HG03039 (cell line): ENCODE measurements around the gene H19.

Experiments used
- ATAC-seq: cut with Tn5 transposase; IDR thresholded peaks from one replicate; pipeline ENCODE4 v1.9.1; 2021; ENCODE audit warnings: mild to moderate bottlenecking, moderate library complexity; ENCODE audit not compliant: unreplicated experiment

The H19 gene

DNA sequence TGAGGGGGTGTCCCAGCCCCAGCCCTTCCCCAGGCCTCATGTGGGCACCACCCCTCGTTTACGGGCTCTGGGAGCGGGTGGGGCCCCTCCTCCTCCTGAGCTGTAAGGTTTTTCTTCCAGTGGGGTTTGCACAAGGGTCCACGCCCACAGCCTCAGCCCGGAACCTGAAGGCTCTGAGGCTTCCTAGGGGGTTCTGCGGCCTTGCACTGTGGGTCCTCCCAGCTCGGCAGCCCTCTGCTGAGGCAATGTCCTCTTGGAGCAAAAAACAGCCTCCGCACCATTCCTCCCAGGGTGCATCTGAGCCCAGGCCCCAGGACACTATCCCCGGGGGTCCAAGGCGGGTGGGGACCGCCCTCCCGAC is 14.1 kb downstream of the H19 start:
- no peak for ATAC-seq

DNA sequence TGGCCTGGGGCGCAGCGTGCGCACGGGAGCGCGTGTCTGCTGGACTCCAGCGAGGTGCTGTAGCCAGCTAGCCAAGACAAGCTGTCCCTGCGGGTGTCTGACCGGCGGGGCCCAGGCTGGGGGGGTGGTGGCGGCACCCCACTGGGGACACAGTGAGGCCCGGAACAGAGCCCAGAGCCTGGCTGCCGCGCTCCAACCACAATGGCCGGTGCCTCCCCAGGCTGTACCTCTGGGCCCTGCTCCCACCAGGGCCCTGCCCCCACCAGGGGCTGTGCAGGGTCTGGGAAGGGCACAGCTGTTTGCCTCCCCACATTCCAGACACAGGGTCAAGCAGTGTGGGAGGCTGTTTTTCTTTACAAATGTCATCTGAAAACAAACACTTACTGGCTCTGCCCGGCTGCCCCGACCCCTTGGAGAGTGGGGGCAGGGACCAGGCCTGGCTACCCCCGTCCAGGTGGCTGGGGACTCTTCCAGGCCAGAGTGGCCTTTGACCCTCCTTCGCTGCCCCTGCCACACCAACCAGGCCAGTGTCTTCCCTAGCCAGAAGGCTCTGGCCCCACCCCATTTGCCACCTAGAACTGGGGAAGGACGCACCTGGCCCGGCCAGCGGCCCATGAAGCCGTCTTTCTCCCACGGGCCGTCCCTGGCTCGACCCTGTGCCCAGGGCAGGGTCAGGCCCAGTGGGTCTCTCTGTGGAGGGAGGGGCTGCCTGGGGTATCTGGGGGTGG is 14.6 kb downstream of the H19 start:
- ATAC-seq: no peak

DNA sequence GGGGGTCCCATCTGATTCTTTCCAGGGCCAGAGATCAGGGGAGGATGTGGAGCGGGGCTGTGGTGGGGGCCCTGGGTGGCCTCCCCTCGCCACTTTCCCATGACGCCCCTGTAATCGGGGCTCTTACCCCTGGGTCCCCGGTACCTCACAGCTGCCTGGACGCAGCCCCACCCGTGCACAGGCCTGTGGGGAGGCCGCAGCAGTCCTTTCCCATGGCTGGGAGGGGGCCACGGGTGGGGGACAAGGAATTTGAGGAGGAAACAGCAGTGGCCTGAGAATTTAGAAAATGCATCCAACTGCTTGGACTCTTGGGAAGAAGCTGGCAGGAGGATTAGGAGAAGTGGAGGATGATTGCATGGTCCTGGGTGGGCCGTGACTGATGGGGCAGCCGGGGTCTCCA is 18.0 kb downstream of the H19 start:
- ATAC-seq: no peak

DNA sequence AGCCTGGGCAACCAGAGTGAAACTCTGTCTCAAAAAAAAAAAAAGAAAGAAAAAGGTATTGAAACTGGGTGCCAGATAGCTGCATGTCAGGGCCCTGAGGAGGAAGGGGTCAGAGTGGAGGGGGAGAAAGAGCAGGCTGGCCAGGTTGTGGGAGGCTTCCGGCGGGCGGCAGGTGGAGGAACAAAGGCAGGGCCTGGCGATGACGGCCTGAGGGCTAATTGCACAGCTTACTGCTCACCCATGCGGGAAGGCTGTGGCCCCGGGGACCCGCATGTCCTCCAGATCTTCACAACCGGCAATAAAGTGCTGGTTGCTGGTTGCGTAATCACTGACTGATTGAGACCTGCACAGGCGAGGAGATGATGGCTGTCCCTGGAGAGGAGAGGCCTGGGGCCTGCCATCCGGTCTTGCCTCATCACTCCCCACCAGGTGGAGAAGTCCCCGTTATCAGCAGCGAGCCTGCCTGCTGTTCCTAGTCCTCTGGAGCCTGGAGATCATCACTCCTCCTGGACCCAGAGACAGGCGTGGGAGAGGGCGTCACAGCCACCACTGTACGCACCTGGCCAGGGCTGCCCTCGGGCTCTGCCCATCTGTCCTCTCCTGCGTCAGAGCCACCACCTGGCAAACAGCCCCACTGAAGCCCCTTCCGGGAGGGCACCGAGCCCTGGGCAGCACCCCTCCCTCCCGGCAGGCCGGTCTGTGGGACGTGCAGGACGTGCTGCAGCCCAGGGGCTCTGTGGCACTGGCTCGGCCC is 18.7 kb downstream of the H19 start:
- ATAC-seq: no peak

DNA sequence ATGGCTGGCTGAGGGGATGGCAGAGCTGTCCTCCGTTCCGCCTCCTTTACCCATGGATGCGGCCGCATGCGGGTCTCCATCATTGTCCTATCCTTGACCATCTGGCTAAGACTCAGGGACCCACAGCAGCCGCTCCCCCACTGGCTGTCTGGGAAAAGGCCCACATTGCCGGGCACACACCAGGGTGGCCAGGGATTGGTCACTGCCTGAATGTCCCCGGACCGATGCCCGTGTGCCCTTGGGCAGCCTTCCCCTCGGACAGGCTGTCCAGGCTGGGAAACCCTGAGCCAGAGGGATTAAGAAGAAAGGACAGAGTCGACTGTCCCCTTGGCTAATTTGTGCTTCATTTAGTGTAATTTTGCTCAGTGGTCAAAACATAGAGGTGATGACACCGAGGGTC is 22.5 kb downstream of the H19 start:
- ATAC-seq: no peak

DNA sequence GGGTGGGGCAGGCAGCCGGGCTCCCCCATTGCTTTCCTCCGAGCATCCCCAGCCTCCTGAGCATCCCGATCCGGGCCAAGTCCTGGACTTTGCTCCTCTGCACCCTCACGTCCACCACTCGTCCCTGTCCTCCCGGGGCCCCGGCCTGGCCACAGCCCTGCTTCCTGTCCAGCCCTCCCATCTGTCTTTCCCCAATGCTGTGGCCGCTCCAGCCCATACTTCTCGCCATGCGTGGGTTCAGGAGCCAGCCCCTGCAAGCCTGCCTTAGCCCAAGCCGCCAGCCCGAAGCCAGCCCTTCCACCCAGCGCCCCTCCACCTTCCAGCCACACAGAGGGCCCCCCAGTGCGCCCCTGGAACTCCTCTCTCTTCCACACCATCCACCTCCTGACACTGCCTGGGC is 26.7 kb downstream of the H19 start:
- no peak for ATAC-seq

DNA sequence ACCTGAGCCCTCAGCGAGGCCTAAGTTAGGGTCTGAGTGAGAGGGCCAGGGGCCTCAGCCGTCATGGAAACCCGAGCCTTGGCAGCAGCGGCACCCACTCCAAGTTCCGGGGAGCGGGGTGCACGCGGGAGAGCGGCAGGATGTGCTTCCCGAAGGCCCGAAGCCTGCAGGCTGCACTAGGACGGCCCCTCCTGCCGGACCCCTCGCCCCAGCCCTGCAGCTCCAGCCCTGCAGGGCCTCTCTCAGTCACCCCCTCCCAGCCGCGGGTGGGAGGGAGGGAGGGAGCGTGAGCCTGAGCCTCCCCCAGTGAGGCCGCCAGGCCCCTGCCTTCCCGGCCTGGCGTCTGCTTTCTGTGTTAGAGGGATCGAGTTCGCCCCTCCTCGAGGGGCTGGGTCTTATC is 27.9 kb downstream of the H19 start:
- ATAC-seq: no peak

DNA sequence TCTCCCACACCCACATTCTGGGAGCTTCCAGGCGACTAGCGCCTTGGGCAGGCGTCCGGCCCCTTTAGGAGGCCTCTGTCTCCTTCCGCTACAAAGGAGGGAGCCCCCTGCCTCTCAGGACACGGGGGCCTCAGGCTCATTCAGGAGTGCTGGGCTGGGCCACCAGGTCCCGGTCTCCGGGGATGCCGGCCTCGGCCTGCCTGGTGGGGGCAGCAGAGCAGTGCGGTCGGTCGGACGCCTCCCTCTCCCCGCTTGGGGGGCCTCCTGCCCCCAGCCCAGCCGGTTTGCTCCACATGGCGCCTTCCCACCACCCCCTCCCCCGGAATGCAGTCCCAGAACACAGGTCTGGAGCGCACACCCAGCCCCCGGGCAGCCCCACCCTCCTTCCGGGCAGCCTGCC is 28.6 kb downstream of the H19 start:
- ATAC-seq: no peak

DNA sequence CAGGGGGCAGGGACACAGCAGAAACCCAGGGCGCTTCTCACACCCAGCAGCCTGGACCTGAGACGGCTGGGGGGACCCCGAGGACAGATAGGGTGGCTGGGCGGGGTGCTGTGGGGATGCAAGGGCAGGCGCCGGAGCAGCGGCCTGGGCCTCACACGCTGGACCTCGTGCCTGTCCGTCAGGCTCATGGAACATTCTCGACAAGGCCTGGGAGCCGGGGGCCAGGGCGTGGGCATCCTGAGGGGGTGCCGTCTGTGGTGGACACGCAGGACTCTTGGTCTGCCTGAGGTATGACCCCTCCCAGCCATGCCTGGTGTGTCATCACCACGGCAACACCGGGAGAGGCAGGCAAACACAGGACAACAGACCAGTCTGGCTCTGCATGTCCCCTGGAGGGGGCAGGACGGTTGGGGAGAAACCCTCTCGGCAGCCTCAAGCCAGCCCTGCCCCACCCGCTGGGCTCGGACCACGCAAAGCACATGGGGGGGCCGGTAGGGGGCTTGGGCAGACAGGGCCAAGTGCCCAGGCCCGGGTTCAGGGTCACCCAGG is 29.1 kb downstream of the H19 start:
- no peak for ATAC-seq

DNA sequence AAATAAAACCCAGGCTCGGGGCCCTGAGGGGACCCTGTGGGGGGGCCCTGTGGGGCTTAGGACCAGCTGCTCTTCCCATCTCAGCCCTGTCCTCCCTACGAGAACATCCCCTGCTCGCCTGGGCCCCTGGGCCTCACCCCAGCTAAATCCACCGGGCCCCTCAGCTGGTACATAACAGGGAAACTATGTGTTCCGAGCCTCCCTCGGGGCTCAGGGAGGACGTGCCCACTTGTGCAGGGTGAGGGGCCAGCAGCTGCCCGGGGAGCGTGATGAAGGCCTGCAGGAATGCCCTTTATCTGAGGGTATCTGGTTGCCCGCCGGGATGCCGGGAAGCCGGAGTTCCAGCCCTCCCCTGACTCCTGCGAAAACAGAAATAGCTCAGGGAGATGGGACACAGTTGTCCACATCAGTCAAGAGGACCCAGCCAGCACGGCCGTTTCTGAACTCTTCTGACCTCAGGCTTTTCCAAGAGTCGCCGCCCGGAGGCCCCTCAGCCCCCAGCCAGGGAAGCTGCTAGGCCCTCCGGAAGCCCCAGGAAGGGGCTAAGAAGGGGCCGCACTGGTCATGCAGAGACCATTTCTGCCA is 29.9 kb downstream of the H19 start:
- no peak for ATAC-seq

DNA sequence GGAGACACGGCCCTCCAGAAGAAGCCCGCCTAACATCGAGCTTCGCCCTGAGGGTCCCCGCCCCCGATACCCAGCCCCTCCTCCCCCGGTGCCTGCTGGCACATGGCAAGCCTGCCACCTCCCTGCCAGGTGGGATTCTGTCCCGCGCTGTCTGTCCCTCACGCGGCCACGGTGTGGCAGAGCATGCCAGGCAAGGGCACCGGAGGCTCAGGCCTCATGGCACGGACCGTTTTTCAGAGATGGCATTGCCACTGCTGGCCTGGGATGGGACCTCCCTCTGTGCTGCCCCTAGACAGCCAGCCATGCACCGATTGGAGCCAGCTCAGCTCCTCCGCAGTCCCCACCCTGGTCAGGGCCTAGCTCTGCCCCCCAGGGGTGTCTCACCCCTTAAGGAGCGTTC is 31.1 kb downstream of the H19 start:
- no peak for ATAC-seq

DNA sequence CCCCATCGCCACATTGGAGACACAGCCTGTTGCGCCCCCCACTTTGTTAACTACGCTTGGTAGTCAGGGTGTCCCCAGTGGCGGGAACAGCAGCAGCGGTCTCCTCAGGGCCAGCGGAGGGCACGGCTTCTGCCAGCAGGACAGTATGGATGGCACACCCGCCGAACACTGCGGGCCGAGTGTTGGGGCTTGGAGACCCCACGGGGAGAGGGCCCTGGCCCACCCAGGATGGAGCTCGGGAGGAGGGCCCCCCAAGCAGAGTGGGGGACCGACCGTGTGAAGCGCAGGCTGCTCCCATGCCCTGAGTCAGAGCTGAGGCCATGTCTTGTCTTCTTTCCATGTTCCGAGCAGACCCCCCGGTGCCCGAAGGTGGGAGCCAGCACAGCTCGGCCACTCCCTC is 32.7 kb downstream of the H19 start:
- ATAC-seq: no peak

DNA sequence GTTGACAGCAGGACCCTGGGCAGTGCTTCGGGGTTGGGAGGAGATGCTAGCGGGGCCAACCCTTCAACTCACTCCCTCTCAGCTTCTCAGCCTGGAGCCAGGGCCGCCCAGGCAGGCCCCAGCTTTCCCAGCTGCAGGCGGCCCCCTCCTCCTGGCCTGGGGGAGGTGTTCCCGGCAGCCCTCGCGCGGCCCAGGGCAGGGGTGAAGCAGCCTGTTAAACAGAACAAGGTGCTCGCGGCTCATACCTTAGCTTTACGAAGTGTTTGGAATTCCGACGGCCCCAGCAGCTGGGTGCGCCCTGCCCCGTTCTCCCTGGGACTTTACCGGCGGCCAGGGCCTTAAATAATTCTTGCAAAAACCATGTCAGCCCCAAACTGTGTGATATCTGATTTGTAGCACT is 33.3 kb downstream of the H19 start:
- no peak for ATAC-seq

DNA sequence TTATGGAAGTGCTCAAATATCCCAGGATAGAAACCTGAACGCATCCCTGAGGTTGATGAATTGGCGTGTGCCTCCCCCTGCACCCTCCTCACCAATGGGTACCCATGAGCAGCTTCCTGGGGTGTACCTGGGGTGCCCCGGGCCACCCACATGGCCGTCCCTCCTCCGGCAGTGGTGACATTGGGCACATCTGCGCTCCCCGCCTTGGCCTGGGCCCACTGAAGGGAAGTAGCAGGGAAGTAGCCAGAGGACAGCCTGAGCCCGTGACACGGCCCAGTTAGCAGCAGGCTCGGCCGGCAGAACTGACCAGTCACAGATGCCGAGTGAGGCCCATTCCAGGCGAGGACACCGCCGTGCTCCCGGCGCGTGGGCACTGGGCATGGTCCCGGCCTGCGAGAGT is 33.8 kb downstream of the H19 start:
- no peak for ATAC-seq

DNA sequence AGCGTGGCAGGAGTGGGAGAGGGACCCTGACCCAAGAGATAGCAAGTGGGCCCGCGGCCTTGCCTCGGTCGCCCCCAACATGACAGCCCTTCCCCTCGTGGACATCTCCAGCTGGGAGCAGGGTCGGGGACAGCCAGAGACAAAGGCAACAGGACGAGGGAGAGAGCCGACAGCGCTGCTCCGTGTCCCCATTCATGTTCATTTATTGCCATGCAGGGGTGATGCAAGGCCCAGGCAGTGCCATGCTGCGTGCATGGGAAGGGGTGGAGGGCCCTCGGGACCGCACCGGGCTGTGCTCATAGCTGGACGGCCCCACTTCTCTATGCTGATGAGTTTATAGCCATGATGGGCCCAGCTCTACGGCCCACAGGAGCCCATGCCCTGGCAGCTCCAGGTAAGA is 37.9 kb downstream of the H19 start:
- no peak for ATAC-seq

DNA sequence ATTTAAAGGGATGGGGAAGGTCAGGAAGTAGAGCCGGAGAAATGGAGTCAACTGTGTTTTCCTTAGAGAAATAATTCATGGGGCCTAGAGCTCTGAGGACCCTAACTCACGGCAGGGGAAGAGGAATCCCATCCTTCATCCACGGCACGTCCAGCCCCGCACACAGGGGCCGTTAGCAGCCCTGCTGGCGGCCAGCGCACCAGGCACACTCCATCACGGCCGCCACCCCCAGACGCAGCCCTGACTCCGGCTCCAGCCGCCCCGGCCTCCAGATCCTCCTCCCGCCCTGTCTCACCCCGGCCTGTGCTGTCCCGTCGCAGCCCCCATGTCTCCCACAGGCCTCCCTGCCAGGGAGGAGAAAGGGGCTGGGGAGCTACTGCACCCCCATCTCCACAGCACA is 39.3 kb downstream of the H19 start:
- ATAC-seq: no peak

DNA sequence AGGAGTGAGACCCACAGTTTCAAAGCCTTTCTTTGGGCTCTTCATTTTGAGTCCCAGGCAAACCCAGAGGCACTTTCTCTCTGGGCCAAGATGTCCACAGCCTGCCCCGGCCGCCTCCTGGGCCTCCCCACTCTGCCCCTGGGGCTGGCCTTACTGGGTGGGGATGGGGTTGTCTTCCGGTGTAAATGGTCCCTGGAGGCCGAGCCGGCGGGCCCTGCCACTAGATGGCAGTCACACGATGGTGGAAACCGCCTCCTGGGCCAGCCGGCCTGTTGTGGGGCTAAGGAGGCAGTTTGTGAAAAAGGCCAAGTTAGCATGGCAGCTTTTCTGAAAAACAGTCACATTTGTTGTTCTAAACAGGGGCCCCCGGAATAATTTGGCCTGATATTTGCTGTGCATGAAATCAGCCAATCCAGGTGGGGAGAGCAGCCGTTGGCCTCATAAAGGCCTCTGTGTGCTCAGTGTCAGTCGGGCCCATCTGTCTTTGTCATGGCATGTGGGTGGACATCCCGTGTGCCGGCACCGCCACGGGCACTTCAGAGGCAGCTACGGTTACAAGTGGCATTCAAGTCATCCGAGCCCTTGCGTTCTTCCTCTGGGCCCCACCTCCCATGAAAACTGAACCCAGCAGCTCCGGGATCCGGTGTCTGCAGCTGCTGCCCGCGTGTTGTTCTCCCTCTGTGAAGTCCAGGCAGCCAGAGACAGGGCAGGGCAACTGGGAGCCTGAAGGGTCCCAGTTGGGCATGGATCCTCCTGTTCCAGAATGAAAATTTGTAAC is 44.0 kb downstream of the H19 start:
- no peak for ATAC-seq

DNA sequence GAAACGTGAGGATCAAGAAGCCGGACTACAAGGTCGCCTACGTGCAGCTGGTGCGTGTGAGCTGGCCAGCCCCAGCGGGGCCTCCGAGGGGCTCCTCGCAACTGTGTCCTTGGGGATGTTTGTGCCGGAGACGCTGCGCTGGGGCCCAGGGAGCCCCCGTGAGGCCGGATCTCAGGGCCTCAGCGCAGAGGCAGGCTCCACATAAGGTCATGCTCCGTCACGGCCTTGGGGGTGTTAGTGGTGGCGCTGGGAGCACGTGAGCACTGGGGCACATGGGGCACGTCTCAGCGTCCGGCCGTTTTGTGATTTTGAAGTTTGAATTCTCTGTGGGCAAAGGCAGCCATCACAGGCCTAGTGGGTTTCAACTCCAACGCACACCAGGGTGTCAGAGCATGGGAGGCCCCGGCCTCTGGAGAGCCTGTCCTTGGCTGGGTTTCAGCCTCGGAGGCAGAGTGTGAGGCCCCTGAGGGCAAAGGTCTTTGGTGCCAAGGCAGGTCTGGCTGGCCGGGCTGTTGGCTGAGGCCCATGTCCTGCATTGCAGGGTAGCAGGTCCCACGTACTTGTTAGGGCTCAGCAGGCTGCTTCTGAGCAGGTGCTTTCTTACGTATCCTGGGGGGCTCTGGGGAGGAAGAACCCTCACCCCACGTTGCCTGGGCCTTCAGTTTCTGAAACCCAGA is 44.7 kb downstream of the H19 start:
- no peak for ATAC-seq

DNA sequence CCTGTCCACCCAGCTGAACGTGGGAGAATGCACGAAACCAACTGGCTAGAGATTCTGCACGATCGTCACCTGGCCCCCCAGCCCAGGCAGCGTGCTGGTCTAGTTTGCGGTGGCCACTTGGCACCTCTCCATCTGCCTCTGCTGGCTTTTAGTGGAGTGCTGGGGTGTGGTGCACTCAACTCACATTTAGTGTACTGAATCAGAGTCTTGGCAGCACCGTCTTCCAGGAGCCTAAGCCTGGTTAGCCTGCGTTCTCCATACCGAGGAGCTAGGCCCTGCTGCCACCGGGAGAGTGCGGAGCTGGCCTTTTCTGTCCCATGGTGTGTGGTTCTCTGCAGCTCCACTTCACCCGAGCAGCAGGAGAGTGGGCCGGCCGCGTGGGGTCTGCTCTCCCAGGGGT is 47.7 kb downstream of the H19 start:
- no peak for ATAC-seq

DNA sequence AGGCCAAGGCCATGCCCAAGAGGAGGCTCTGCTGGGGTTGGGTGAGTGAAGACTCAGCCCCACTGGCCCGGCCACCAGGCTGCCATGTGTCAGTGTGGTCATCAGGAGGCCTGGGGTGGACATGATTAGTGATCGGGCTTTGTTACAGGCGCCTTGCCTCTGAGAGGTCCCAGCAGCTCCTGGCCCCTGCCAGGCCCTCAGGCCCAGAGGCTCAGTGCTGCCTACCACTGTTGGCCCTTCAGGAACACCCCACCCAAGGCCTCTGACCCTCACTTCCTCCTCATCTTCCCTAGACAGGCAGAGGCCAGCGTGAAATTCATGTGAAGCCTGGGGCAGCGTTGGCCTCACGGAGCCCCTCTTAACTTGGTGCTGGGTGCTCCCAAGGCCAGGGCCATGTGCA is 48.3 kb downstream of the H19 start:
- no peak for ATAC-seq

DNA sequence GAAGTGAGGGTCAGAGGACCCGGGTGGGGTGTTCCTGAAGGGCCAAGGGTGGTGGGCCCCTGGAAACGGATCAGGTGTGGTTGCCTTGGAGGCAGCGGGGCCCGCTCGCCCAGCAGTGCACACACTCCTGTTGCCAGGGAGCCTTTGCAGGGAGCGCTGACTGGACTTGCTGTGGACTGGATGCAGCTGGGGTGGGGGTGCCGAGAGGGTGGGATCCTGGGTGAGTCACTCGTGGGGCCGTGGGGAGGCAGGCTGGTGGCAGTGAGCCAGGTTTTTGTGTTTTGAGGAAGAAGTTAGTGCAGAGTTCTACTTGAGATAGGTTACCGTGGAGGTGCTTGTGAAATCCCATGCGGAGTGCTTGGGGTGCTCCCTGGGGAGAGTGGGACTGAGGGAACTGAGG is 49.3 kb downstream of the H19 start:
- no peak for ATAC-seq
